ENCODE data around the gene RFX2.
"Not testable (repeated sequence)": the region's sequence is repeated elsewhere in the genome, so short reads cannot be mapped to it uniquely, and the experiment has no call there.

The RFX2 gene

GRCh38 chr19:6010107-6010506 lies 100.2 kb downstream of the RFX2 start:
- DNase-seq: no peak

GRCh38 chr19:6007866-6008265 lies 102.4 kb downstream of the RFX2 start:
- DNase-seq: no peak

GRCh38 chr19:6006896-6007295 lies 103.4 kb downstream of the RFX2 start:
- DNase-seq: no peak

- DNase-seq: not testable (repeated sequence)
These were observed 104.2 kb downstream of the RFX2 start for GRCh38 chr19:6006070-6006446.

GRCh38 chr19:6005321-6006069 lies 104.8 kb downstream of the RFX2 start:
- no peak for DNase-seq

GRCh38 chr19:6003976-6004375 lies 106.3 kb downstream of the RFX2 start:
- no peak for DNase-seq

- no peak for DNase-seq
These were observed 107.7 kb downstream of the RFX2 start for GRCh38 chr19:6002591-6002990.

- no peak for DNase-seq
These were observed 110.0 kb downstream of the RFX2 start for GRCh38 chr19:6000228-6000847.

- DNase-seq: no peak
These were observed 110.6 kb downstream of the RFX2 start for GRCh38 chr19:5999693-6000092.

- no peak for DNase-seq
These were observed 112.9 kb downstream of the RFX2 start for GRCh38 chr19:5997371-5997770.

GRCh38 chr19:5996623-5997320 lies 113.5 kb downstream of the RFX2 start:
- no peak for DNase-seq

GRCh38 chr19:5996102-5996501 lies 114.2 kb downstream of the RFX2 start:
- no peak for DNase-seq

GRCh38 chr19:5995606-5996005 lies 114.7 kb downstream of the RFX2 start:
- DNase-seq: no peak

- no peak for DNase-seq
These were observed 115.7 kb downstream of the RFX2 start for GRCh38 chr19:5994405-5995165.

GRCh38 chr19:5993648-5994358 lies 116.5 kb downstream of the RFX2 start:
- DNase-seq: no peak

GRCh38 chr19:5993201-5993600 lies 117.1 kb downstream of the RFX2 start:
- DNase-seq: no peak

GRCh38 chr19:5992756-5993155 lies 117.5 kb downstream of the RFX2 start:
- no peak for DNase-seq

- DNase-seq: no peak
These were observed 119.0 kb downstream of the RFX2 start for GRCh38 chr19:5991244-5991838.

- no peak for DNase-seq
These were observed 120.0 kb downstream of the RFX2 start for GRCh38 chr19:5990289-5990797.

GRCh38 chr19:5989388-5990074 lies 120.8 kb downstream of the RFX2 start:
- no peak for DNase-seq

All from NCI-H1436 (cell line).